Liver (tissue), 9 donors: Measurements from ENCODE around the gene C2CD4C. TPM values are rescaled to one million over a fixed set of nuclear protein-coding genes. Genes with fewer than 3 reads are reported as not detected.

Source experiments
- DNase-seq: peaks from one replicate; pipeline ENCODE4 v3.0.0-alpha.2; 2017; ENCODE audit warnings: low spot score
- H3K27ac ChIP-seq, 2 donors: one replicate each; pipeline ENCODE4 v1.7.0; 2013; ENCODE audit warnings: inconsistent platforms in 2 of 2, low read length in 2 of 2, control low read depth in 1 of 2, low read depth in 1 of 2, mild to moderate bottlenecking in 1 of 2
- H3K27me3 ChIP-seq, 4 donors: one replicate each; pipeline versions ENCODE4 v1.6.1 to v1.7.0; 2013; ENCODE audit warnings: low read length in 3 of 4, inconsistent platforms in 1 of 4, mild to moderate bottlenecking in 1 of 4, moderate library complexity in 1 of 4; ENCODE audit not compliant: control insufficient read depth in 4 of 4, insufficient read depth in 4 of 4
- H3K36me3 ChIP-seq, 4 donors: one replicate each; pipeline versions ENCODE4 v1.6.1 to v1.7.0; 2013; ENCODE audit warnings: low read length in 3 of 4, mild to moderate bottlenecking in 3 of 4, low read depth in 1 of 4, moderate library complexity in 1 of 4; ENCODE audit not compliant: control insufficient read depth in 4 of 4, insufficient read depth in 3 of 4
- H3K4me1 ChIP-seq, 4 donors: one replicate each; pipeline versions ENCODE4 v1.6.1 to v1.7.0; 2013; ENCODE audit warnings: low read length in 3 of 4, mild to moderate bottlenecking in 3 of 4, moderate library complexity in 1 of 4; ENCODE audit not compliant: control insufficient read depth in 4 of 4, insufficient read depth in 4 of 4
- H3K4me3 ChIP-seq, 3 donors: one replicate each; pipeline versions ENCODE4 v1.6.1 to v1.7.0; 2013; ENCODE audit warnings: low read length in 3 of 3, control low read depth in 1 of 3, low read depth in 1 of 3, mild to moderate bottlenecking in 1 of 3
- H3K9ac ChIP-seq, 2 donors: one replicate each; pipeline ENCODE4 v1.7.0; 2013; ENCODE audit warnings: low read length in 2 of 2, mild to moderate bottlenecking in 2 of 2, moderate library complexity in 2 of 2, control low read depth in 1 of 2, low read depth in 1 of 2
- H3K9me3 ChIP-seq, 4 donors: one replicate each; pipeline versions ENCODE4 v1.6.1 to v1.7.0; 2013; ENCODE audit warnings: low read length in 3 of 4; ENCODE audit not compliant: control insufficient read depth in 4 of 4
- CTCF ChIP-seq: fragments of 150-350 bp; IDR thresholded peaks from 2 replicates; pipeline ENCODE4 v1.5.1; 2017; ENCODE audit warnings: improper control_type of control experiment, low read depth, low read length; ENCODE audit not compliant: missing input control
- EGR1 ChIP-seq, 2 donors: IDR thresholded peaks; 2 replicates each; pipeline ENCODE4 v1.6.1; 2016 to 2018; ENCODE audit warnings: antibody characterized with exemption in 2 of 2, low read depth in 2 of 2
- FOXA1 ChIP-seq: IDR thresholded peaks from 2 replicates; pipeline ENCODE4 v1.6.1; 2016; ENCODE audit warnings: antibody characterized with exemption
- FOXA2 ChIP-seq: IDR thresholded peaks from 2 replicates; pipeline ENCODE4 v1.6.1; 2016; ENCODE audit warnings: antibody characterized with exemption
- GABPA ChIP-seq, 2 donors: IDR thresholded peaks in 1 of 2; conservative IDR thresholded peaks in 1 of 2; 2 replicates each; pipeline ENCODE4 v1.6.1; 2016; ENCODE audit warnings: antibody characterized with exemption in 2 of 2, mild to moderate bottlenecking in 1 of 2, moderate library complexity in 1 of 2
- HNF4A ChIP-seq, 2 donors: conservative IDR thresholded peaks; 2 replicates each; pipeline ENCODE4 v1.6.1; 2016; ENCODE audit warnings: antibody characterized with exemption in 2 of 2, mild to moderate bottlenecking in 2 of 2
- JUND ChIP-seq, 2 donors: IDR thresholded peaks; 2 replicates each; pipeline ENCODE4 v1.6.1; 2016; ENCODE audit warnings: antibody characterized with exemption in 2 of 2
- MAX ChIP-seq: IDR thresholded peaks from 2 replicates; pipeline ENCODE4 v1.6.1; 2016; ENCODE audit warnings: antibody characterized with exemption
- NR2F2 ChIP-seq: IDR thresholded peaks from 2 replicates; pipeline ENCODE4 v1.6.1; 2016; ENCODE audit warnings: antibody characterized with exemption
- RAD21 ChIP-seq, 2 donors: IDR thresholded peaks; 2 replicates each; pipeline ENCODE4 v1.6.1; 2016; ENCODE audit warnings: antibody characterized with exemption in 2 of 2, mild to moderate bottlenecking in 2 of 2
- RXRA ChIP-seq, 2 donors: IDR thresholded peaks; 2 replicates each; pipeline ENCODE4 v1.6.1; 2017 to 2018; ENCODE audit warnings: antibody characterized with exemption in 2 of 2, mild to moderate bottlenecking in 1 of 2
- SP1 ChIP-seq: IDR thresholded peaks from 2 replicates; pipeline ENCODE4 v1.6.1; 2018; ENCODE audit warnings: antibody characterized with exemption, mild to moderate bottlenecking
- TAF1 ChIP-seq: conservative IDR thresholded peaks from 2 replicates; pipeline ENCODE4 v1.6.1; 2016; ENCODE audit warnings: antibody characterized with exemption, mild to moderate bottlenecking
- YY1 ChIP-seq: IDR thresholded peaks from 2 replicates; pipeline ENCODE4 v1.6.1; 2016; ENCODE audit warnings: antibody characterized with exemption, mild to moderate bottlenecking
- ZBTB33 ChIP-seq: IDR thresholded peaks from 2 replicates; pipeline ENCODE4 v1.6.1; 2016; ENCODE audit warnings: antibody characterized with exemption
- WGBS: extraction: QIAGEN DNeasy Blood & Tissue Kit; methylation state at CpG from one replicate; pipeline ENCODE4 v1.1.7; 2013; 5-methylcytosine and 5-hydroxymethylcytosine counted together
- polyA plus RNA-seq, 2 donors: library from polyadenylated mRNA; stranded (reverse) in 1 of 2; unstranded in 1 of 2; fragments of 200-250 nt in 1 of 2; fragments of >200 nt in 1 of 2; fragmentation: Nextera tagmentation in 1 of 2; extraction: Ambion mirVana in 1 of 2; gene quantifications; one replicate each; pipeline versions ENCODE4 v1.2.1 to v1.2.3, GENCODE V29; 2013 to 2015
- total RNA-seq, 2 donors: library from RNA; depleted of rRNA; stranded (reverse); fragments of >200 nt; gene quantifications; one replicate each; pipeline ENCODE4 v1.2.3, GENCODE V29; 2014
- TF ChIP-seq, protein P1 (sequence below): IDR thresholded peaks from 2 replicates; pipeline ENCODE4 v1.6.1; 2016; ENCODE audit warnings: antibody characterized with exemption
- donor health status: healthy.
- donor health status: healthy.
- donor health status: healthy.
- donor health status: healthy.
- donor health status: healthy.

C2CD4C gene
- total and polyA plus RNA-seq, 4 donors = 0.08 to 0.42 (median 0.19) TPM

- TF ChIP-seq GABPA (IDR thresholded peaks at IDR 0.05 in 1 of 2, conservative IDR thresholded peaks at IDR 0.05 in 1 of 2) = no peak
- TF ChIP-seq, protein P1, sequence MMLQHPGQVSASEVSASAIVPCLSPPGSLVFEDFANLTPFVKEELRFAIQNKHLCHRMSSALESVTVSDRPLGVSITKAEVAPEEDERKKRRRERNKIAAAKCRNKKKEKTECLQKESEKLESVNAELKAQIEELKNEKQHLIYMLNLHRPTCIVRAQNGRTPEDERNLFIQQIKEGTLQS = no peak
- TF ChIP-seq SP1 = no peak
- TF ChIP-seq EGR1 (IDR thresholded peaks at IDR 0.05; ENCODE audit: low read depth in 2 of 2) = no peak
- TF ChIP-seq RAD21 (IDR thresholded peaks at IDR 0.05) = no peak
- TF ChIP-seq ZBTB33 = no peak
- TF ChIP-seq CTCF = no peak
- TF ChIP-seq FOXA2 = no peak
- TF ChIP-seq TAF1 = no peak
- TF ChIP-seq HNF4A (conservative IDR thresholded peaks at IDR 0.05) = no peak
- TF ChIP-seq NR2F2 = no peak
- no peak for TF ChIP-seq YY1
- no peak for TF ChIP-seq MAX
- TF ChIP-seq JUND (IDR thresholded peaks at IDR 0.05) = no peak
- TF ChIP-seq FOXA1 = no peak
- H3K36me3 ChIP-seq = no peaks in the 10 kb centered on the region
- DNase-seq = no peak
- H3K27me3 ChIP-seq = peaks cover 0 to 12% (median 3%) of the 10 kb centered on the region in 4 donors
- no peak overlapping the region for H3K27ac ChIP-seq
- no peak overlapping the region for H3K4me3 ChIP-seq
- H3K9ac ChIP-seq = no peak overlapping the region
- no peaks in the 10 kb centered on the region for H3K9me3 ChIP-seq
- H3K4me1 ChIP-seq = peaks cover 0 to 2% (median 0%) of the 10 kb centered on the region in 4 donors
- WGBS = 74% methylated on average over 24 of the region's 24 CpGs
Measured at GRCh38 chr19:373391-374182, 35.4 kb downstream of the C2CD4C start.

DNA sequence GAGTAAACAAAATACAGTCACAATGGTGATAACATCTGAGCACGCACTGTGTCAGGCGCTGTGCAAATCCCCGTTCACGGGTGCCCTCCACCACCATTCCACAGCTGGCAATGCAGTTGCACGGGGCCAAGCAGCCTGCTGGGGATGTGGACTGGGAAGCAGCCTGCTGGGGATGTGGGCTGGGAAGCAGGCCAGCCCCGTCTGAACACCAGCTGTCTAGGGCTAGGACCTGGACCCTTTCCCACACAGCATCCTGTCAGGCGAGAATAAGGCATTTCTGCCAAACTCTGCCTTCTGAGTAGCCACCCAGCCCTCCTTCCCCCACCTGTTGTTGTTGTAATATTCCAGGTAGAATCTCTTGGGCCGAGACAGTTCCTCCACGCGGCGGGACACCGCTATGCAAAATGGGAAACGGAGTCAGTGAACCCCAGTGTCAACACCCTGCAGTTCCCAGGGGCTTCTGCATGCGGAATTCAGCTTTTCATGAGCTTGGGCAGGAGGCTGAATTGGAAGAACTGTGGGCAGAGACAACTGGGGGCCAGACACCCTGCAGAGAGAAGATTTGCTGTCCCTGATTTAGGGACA, 36.5 kb downstream of the C2CD4C start:
- WGBS = 63% methylated on average over 14 of the region's 14 CpGs
- TF ChIP-seq NR2F2 (no peak), GABPA (IDR thresholded peaks at IDR 0.05 in 1 of 2, conservative IDR thresholded peaks at IDR 0.05 in 1 of 2) (no peak), RXRA (IDR thresholded peaks at IDR 0.05) (no peak), YY1 (no peak), RAD21 (IDR thresholded peaks at IDR 0.05) (no peak), SP1 (no peak), MAX (no peak)
- H3K36me3 ChIP-seq = no peaks in the 10 kb centered on the region
- H3K27ac ChIP-seq = no peak overlapping the region
- peaks cover 0 to 12% (median 3%) of the 10 kb centered on the region in 4 donors for H3K27me3 ChIP-seq
- no peak for DNase-seq
- H3K4me1 ChIP-seq = no peaks in the 10 kb centered on the region
- H3K9me3 ChIP-seq = no peaks in the 10 kb centered on the region
- H3K9ac ChIP-seq = no peak overlapping the region
- H3K4me3 ChIP-seq = no peak overlapping the region
